ENCODE data around the gene TMEM202.

GRCh38 chr15:72387741-72388140 is 10.4 kb upstream of the TMEM202 start:
- TF ChIP-seq CCAR2 (optimal IDR thresholded peaks at IDR 0.05; ENCODE audit: low read depth, low read length), result no peak
- no peak for TF ChIP-seq ZFP41 (CRISPR knock-in tag; IDR thresholded peaks at IDR 0.05; ENCODE audit: borderline replicate concordance)
- no peak for TF ChIP-seq MYC (CRISPR knock-in tag; IDR thresholded peaks at IDR 0.05; ENCODE audit: borderline replicate concordance)
- no peak for TF ChIP-seq ZNF354B (CRISPR knock-in tag; IDR thresholded peaks at IDR 0.05)
- TF ChIP-seq, protein P1, sequence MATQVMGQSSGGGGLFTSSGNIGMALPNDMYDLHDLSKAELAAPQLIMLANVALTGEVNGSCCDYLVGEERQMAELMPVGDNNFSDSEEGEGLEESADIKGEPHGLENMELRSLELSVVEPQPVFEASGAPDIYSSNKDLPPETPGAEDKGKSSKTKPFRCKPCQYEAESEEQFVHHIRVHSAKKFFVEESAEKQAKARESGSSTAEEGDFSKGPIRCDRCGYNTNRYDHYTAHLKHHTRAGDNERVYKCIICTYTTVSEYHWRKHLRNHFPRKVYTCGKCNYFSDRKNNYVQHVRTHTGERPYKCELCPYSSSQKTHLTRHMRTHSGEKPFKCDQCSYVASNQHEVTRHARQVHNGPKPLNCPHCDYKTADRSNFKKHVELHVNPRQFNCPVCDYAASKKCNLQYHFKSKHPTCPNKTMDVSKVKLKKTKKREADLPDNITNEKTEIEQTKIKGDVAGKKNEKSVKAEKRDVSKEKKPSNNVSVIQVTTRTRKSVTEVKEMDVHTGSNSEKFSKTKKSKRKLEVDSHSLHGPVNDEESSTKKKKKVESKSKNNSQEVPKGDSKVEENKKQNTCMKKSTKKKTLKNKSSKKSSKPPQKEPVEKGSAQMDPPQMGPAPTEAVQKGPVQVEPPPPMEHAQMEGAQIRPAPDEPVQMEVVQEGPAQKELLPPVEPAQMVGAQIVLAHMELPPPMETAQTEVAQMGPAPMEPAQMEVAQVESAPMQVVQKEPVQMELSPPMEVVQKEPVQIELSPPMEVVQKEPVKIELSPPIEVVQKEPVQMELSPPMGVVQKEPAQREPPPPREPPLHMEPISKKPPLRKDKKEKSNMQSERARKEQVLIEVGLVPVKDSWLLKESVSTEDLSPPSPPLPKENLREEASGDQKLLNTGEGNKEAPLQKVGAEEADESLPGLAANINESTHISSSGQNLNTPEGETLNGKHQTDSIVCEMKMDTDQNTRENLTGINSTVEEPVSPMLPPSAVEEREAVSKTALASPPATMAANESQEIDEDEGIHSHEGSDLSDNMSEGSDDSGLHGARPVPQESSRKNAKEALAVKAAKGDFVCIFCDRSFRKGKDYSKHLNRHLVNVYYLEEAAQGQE (IDR thresholded peaks at IDR 0.05; ENCODE audit: borderline replicate concordance in 1 of 2, low read depth in 1 of 2, low read length in 2 of 2), result no peak
- TF ChIP-seq, protein P2, sequence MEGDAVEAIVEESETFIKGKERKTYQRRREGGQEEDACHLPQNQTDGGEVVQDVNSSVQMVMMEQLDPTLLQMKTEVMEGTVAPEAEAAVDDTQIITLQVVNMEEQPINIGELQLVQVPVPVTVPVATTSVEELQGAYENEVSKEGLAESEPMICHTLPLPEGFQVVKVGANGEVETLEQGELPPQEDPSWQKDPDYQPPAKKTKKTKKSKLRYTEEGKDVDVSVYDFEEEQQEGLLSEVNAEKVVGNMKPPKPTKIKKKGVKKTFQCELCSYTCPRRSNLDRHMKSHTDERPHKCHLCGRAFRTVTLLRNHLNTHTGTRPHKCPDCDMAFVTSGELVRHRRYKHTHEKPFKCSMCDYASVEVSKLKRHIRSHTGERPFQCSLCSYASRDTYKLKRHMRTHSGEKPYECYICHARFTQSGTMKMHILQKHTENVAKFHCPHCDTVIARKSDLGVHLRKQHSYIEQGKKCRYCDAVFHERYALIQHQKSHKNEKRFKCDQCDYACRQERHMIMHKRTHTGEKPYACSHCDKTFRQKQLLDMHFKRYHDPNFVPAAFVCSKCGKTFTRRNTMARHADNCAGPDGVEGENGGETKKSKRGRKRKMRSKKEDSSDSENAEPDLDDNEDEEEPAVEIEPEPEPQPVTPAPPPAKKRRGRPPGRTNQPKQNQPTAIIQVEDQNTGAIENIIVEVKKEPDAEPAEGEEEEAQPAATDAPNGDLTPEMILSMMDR (CRISPR knock-in tag; IDR thresholded peaks at IDR 0.05), result no peak
- TF ChIP-seq RXRA (CRISPR knock-in tag; IDR thresholded peaks at IDR 0.05), result no peak
- no peak for TF ChIP-seq SETDB1 (CRISPR knock-in tag; IDR thresholded peaks at IDR 0.05; ENCODE audit: borderline replicate concordance)

Measured in HepG2 (cell line).